ENCODE results near the gene CADPS2.

- no peak for TF ChIP-seq CTCF (conservative IDR thresholded peaks at IDR 0.05 in 1 of 2, IDR thresholded peaks at IDR 0.05 in 1 of 2; ENCODE audit: low read depth in 1 of 2, low read length in 2 of 2)
- no peak for TF ChIP-seq EZH2 (IDR thresholded peaks at IDR 0.05; ENCODE audit: low read length, missing control alignments)
Observed at GRCh38 chr7:122675011-122675410, 211.2 kb downstream of the CADPS2 start.
